GM04504 (cell line): ENCODE measurements around the gene SLX9.

ENCODE experiments used
- DNase-seq: peaks from one replicate; pipeline ENCODE4 v3.0.0-alpha.2; 2012; ENCODE audit warnings: low read depth

Gene SLX9

DNA sequence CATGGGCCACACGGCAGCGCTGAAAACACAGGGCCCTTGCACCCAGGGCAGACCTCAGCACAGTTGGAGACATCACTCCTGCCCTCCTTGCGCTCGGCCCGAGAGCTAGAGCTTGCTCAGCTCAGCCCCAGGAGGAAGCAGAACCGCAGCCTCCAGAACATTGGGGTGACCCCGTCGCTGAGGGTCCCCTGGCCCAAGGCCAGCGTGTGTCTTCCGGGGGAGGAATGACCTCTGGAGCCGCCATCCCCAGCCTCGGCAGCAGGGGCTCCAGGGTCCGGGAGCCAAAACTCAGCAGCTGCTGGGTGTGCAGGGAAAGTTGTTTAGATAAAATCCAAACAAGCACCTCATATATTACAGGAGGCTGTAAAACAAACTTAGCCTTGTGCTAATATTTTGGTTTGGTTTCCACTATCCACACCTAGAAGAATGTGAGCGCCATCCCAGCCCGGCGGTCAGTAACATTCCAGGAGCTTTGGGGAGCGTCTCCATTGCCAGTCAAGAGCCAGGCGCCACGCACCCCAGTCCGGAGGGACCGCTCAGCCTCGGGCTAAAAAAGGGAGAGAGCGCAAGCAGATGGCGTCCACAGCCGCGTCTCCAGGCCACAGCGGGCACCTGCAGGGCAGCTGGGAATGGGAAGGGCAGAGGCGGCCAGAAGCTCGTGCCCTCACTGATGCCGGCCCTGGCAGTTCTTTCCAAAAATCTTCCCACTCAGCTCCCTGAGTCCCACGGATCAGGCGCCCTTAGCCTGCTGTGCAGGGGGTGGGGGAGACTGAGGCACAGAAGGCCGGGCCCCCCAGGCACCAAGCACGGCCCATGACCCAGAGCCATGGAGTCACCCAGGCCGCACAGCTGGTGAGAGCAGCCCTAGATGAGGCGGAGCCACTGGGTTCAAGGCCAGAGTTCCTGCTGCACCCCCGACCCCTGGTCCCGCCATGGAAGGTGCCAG is 52.0 kb downstream of the SLX9 start:
- no peak for DNase-seq

DNA sequence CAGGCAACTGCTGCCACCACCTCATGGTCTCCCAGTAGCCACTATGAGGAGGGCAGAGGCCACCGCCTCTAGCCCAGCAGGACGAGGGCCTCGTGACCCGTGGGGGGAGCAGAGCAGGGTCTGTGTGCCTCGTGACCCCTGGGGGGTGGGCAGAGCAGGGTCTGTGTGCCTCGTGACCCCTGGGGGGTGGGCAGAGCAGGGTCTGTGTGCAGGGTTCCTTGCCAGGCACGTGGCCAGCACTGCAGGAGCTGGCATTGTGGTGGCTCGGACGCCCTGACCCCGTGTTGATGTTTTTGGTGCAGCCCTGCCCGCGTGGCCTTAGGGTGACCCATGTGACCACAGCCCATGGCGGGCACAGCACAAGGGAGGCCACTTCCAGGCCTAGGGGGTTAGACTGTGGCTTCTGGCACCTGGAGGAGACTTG is 52.8 kb downstream of the SLX9 start:
- DNase-seq, result no peak

DNA sequence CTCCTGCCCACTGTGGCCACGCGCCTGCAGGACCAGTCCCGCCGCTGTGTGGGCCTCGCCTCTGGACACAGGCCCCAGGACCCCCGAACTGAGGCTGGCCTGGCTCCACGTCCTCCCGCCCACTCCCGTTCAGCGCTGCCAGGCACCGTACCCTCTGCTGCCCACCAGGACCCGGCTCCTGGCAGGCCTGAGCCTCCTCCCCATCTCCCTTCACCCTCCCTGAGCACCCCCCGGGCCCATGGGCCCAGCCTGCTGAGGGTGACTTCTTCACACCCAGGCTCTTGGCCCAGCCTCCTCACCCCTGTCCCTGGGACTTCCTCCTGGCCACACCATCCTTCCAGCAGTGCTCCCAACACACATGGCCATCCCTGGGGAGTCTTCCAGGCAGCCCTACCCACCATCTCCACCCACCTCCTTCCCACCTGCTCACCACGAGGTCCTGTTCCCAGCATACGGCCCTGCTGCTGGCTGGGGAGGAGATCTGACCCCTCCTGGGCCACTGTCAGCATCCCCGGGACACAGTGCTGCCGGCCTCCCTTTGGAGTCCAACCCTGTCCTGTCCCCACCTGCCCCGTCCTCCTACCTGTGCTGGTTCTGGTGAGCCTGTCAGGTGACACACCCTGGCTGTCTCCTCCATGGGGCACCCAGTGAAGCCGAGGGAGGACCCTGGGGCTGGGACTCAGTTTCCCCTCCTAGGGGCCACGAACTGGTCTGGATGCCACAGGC is 53.7 kb downstream of the SLX9 start:
- no peak for DNase-seq

DNA sequence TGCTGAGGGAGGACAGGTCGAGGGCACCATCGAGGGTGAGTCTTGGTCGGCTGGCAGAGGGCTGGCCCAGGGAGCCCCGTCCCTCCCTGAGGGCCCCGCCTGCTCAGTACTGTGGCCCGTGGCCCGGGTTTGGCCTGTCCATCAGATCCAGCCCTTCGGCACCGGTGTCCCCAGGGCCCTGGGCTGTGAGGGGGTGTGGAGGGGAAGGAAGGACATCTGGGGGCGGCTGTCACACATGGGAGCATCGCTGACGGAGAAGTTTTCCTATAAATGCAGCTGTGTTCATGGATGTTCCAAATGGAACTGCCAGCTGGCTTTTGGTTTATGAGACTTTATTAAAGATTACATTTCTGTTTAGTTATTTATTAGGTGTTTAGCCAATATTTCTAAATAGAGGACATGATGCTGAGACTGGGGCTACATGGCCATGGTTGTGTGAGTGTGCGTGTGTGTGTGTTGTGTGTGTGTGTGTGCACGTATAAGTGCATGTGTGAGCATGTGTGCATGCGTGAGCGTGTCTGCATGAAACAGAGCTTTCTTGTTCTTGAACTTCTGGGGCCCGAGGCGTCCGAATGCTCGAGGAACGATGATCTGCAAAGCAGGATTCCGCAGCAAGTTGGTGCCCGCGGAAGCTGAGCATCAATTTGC is 54.3 kb downstream of the SLX9 start:
- DNase-seq, result no peak

DNA sequence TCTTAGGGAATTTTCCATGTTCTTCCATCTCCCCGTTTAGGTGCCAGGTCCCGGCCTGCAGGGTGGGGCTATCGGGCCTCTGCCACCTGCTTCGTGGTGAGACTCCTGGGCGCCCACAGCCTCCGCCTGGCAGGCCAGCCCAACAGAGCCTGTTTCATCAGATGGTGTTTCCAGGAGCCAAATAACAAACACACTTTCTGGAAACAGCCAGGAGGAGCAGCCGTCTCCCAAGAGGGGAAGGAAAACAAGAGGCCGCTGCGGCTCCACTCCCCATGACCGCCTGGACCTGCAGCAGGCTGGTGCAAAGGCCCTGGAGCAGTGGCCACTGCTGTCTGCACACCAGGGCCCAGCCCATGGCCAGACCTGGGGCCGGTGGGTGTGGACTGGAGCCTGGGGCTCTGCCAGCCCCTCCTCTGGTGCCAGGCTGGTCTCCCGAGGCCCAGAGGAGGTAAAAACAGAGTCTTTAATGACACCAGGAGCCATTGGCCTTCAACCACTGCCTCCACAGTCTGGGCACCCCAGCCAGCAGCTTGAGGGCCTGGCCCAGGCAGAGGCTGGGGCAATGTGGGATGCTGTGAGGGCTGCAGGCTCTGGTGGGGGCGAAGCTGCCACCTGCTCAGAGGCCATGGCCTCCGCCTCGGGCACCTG is 55.0 kb downstream of the SLX9 start:
- no peak for DNase-seq

DNA sequence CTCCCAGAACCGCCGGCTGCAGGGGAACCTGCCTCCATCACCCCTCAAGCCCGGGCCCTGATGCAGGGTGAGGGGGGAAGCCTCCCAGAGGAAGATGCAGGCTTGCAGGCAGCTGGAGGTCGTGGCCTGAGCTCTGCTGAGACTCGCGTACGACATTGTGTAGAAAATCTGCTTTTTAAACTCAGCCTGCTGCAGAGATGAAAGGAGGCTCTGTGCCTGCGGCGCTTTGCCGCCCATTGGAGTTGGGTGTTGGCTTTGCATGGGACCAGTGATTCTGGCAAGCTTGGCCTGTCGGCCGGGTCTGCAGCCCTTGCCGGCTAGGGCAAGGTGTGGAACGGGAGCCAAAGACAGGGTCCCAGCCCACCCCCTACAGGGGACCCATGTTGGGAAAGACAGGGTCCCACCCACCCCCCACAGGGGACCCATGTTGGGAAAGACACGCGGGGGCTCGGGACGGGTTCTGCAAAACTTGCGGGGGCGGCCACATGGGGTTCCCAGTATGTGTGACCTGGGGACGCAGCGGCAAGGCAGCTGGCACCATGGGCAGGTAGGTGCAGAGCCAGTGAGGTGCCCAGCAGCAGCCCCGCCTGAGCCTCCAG is 55.6 kb downstream of the SLX9 start:
- no peak for DNase-seq

DNA sequence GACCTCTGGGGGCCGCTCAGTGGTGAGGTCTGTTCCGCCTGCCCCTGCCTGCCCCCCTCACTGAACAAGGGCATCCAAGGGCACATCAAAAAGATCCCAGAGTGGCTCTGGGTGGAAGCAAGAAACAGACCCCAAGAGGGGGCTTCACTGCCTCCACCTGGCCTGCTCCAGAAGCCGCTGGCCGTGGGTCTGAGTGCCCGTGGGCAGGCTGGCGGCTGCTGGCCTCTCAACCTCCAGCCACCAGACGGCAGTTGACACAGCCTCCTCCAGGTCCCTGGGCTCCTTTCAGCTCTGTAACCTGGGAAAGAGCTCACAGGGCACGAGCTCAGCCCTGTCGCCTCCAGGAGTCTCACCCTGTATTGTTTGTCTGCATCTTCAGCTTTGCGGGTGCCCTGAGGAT is 56.3 kb downstream of the SLX9 start:
- DNase-seq, result no peak

DNA sequence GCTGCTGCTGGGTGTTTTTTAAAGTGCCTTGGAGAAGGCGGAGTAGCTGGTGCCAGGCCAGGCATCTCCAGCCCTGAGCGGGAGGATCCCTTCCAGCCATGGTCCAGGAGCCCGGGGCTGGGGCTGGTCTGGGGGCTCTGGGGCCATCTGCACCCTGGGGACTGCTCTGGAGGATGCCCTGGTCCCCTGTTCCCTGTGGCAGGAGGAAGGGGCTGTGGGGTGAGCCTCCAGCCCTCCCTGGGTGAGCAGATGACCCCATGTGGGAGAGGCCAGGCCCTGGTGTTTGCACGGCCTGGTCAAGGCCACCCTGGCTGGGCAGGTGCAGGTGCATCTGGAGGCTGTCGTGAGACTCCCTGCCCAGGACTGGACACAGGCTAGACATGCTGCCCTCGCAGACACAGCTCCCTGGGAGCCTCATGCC is 56.7 kb downstream of the SLX9 start:
- DNase-seq, result no peak

DNA sequence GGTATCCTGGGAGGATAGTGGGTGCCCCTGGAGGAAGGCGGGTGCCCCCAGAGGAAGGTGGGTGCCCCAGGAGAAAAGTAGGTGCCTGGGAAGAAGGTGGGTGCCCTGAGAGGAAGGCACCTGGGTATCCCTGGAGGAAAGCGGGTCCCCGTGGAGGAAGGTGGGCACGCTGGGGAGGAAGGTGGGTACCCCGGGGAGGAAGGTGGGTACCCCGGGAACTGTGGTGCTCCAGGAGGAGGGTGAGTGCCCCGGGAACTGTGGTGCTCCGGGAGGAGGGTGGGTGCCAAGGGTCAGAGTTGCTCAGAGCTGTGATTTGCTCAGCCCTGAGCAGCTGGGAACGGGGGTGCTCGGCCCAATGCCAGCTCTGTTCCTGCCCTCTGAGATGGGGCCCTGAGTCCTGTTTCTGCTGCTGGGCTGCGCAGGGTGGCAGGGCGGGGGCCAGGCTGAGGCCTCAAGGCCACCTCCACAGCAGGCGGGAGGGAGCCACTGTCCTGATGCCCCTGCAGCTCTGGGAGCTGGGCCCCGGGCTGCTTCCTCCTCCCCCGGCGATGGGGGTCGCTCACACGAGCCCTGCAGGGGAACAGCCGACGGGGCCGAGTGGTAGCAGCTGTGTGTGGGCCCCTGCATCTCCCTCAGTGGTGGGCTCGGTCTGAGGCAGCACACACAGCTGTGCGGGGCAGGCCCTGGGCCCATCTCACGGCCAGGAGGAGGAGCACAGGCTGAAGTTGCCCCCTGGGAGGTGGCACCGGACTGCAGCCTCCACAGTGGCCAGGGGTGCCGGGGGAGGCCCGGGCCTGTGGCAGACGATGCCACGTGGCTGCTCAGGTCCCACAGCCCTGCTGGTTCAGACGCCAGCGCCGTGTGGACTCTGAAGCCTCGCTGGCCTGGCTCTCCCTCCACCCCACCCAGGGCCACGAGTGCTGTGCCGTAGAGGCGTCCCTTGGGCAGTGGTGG is 57.4 kb downstream of the SLX9 start:
- no peak for DNase-seq

DNA sequence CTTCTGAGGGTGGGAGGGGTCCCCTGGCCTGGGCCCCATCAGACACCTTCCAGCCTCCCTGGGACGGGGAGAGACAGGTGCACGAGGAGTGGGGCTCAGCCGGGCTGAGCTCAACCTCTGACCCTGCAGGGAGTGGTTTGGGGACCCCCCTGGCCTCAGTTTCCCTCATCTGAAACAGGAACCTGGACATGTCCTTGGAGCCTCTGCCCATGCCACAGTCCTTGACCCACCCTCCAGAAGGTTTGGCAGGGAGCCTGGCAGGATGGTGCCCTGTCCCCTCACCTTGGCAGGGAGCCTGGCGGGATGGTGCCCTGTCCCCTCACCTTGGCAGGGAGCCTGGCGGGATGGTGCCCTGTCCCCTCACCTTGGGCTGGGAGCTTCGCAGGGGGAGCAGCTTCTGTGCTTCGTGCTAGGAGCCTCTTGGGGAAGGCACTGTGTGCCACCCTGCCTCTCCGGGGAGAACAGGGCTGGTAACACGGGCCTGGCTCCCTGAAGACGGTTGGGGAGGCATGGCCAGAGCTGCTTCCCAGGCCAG is 58.3 kb downstream of the SLX9 start:
- no peak for DNase-seq

DNA sequence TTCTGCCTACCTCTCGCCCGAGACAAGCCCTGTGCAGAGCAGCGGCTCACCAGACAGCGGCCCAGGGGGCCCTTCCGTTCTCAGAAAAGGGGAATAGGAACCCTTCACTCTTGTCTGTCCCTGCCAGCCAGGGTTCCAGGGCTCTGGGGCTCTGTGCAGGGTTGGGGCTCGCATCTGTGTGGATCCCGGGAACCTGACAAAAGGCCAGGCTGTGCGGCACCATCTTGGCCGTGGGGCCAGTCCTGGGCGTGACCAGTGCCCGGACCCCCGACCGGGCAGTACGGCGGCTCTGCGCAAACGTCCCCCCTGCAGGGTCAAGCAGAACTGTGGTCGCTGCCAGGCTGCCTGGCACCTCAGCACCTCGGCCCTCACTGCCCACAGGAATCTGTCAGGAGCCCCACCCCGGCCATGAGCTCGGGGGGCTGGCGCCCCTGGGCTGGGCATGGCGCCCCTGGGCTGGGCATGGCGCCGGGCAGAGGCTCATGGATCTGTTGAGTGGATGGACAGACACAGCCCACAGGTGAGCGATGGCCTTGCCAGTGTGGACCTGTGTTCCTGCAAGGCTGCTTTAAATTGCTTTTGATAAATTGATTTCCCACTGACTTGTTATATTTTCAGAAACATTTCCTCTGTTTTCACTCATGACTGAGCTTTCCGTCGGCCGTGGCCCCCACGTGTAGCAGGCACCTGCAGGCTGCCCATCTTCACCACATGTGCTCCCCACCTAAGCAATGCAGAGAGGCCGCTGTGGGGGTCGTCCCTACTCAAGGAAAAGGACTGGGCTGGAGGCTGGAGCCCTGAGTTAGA is 59.0 kb downstream of the SLX9 start:
- no peak for DNase-seq

DNA sequence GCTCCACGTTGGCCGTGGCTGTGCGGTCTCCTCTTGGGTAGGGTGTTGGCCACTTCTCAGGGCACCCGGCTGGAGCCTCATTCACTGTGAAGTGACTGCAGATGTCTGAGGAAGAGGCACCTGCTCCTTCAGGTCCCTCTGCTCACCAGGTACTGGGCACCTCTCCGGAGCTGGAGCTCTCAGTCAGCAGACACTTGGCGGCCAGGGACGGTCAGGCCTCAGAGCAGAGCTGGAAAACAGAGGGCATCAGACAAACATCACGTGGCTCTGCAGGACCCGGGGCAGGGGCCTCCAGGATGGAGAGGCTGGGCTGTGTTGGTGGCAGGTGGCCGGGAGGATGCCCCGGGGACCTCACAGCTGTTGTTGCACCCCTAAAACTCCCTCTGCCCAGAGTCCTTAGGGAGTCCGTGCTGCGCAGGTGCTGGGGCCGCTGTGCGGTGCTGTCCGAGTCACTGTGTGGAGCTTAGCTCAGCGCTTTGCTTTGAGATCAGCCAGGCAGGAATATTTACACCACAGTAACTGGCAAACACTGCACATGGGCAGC is 59.7 kb downstream of the SLX9 start:
- DNase-seq, result no peak

DNA sequence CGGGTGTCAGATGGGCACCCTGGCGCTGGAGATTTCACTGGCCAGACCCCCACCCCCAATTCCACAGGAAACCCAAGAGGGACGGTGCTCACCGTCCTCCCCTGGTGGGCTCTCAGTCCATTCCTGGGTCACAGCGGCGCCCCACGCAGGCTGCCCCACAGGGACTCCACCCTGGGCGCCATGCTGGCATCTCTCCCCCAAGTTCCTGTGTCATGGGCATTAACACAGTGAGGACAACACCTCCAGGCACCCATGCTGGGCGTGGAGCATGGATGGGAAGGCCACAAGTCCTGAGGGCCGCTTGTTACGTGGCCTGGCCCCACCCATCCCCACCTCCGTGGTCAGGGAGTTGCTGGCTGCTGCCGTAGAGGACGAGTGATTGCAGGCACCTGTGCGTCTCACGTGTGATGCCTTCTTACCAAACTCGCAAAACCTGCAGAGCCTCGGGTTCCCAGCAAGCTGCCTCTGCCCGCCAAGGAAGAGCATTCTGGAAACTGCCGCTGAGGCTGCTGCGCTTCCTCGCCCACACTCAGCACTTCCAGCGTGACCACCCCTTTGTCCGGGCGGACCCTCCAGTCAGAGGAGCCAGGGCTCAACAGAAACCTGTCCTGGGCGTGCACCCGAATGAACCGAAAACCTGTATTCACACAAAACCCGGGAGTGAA is 60.3 kb downstream of the SLX9 start:
- no peak for DNase-seq

DNA sequence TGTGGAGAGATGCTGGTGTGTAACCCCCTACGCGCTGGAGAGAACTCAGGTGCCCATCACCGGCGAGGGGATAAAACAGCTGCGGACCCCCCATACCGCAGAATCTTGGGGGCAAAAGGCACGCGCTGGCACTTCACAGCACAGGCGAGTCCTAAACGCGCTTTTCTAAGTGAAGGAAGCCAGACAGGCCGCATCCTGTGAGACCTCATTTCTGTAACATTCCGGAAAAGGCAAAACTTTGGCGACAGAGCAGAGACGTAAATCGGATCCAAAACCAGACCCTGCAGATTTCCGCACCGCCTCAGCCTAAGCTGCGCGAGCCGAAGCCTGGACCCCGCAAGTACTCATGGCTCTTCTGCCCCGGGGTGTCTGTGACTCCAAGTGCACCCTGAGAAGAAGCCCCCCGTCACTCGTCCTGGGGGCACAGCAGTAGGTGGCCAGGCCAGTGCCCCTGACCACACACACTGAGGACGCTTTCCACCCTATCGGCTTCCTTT is 60.9 kb downstream of the SLX9 start:
- DNase-seq, result no peak

DNA sequence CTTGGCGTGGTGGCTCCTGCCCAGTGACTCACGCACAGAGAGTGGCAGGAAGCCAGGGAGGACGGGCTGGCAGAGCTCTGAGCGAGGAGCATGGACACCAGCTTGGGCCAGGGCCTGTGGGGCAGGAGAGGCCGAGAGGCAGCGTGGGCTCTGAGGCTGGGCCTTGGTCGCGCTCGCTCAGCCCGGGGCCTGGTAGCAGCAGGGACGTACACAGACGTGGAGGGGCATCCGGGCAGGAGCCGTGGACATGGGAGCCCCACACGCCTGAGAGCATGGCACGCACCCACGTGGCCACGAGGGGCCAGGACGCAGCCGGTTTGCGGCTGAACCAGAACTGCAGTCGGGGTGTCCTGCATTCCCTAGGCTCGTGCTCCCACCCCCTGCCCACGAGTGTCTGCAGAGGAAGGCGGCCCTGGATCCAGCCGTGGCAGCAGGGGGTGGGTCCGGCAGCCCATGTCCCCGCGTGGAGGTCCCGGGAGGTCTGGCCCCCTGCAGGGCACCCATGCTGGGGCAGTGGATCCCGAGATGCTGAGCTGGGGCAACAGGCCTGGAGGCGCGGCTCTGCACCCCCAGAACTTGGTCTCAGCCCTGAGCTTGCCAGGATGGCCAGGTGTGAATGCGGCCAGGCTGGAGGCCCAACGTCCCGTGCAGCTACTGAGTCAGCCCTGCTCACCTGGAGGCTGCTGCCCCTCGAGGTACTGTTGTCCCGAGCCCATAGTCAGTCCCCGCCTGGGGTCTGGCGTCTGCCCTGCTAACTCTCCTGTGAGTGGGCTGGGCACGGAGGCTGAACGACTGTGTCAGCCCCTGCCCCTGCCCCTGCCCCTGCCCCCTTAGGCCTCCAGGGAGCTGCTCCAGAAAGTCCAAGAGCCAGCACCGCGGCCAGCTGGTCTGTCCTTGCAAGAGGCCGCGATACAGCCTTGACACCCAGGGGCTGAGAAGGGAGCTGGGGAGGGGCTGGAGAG is 61.6 kb downstream of the SLX9 start:
- peak; percentile 67 for DNase-seq

DNA sequence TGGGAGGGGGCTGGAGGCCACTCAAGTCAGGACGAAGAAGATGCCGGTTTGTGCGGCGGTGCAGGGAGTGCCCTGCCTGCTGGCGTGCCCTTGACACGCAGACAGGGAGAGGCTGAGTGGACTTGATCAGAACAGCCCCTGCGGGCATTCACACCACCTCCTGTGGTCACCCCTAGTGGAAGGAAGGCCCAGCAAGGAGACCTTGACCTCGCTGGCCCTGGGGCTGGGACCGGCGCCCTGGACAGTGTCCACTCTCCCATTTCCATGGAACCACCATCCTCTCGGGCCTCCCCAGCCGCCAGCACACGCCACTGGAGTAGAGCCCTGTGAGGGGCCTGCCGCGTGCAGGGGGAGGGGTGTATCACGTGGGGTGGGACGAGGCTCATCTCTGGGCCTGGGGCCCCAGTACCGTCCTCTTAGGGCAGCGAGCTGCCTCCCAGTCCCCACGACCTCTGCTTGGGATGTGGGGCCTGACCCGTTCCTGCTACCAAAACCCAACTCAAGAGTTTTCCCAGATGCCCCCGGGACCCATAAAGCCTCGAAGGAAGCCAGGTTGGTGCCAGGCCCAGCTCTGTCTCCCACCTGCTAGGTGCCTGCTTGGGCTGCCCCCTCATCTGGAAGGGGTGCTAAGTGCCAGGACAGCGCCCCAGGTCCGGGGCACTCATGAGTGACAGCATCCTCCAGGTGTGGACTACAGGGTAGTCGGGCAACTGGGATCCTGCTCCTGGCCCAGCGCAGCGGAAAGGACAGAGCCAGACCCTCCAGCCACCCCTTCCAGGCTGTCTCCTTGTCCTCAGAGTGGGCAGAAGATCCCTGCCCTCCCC is 62.8 kb downstream of the SLX9 start:
- DNase-seq, result no peak
